ENCODE results near the gene CDH13.

The CDH13 gene

DNA sequence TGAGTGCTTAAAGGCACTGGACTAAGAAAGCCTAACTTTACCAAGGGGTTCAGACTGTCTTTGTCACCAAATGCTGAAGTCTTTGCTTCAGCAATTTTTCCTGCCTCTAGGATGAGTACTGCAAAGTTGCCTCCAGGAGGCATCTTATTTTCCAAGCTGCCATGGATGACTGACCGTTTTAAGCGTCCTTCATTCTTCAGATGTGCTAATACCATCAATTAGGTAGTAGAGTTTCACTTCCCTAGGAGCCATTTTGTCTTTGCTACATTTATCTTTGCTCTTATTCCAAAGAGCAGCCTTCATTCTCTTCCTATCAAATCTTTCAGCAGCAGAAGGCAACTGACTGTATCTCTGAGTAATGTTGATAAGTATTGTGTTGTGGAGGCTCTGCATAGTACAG is 440.1 kb downstream of the CDH13 start:
- TF ChIP-seq, protein P1, sequence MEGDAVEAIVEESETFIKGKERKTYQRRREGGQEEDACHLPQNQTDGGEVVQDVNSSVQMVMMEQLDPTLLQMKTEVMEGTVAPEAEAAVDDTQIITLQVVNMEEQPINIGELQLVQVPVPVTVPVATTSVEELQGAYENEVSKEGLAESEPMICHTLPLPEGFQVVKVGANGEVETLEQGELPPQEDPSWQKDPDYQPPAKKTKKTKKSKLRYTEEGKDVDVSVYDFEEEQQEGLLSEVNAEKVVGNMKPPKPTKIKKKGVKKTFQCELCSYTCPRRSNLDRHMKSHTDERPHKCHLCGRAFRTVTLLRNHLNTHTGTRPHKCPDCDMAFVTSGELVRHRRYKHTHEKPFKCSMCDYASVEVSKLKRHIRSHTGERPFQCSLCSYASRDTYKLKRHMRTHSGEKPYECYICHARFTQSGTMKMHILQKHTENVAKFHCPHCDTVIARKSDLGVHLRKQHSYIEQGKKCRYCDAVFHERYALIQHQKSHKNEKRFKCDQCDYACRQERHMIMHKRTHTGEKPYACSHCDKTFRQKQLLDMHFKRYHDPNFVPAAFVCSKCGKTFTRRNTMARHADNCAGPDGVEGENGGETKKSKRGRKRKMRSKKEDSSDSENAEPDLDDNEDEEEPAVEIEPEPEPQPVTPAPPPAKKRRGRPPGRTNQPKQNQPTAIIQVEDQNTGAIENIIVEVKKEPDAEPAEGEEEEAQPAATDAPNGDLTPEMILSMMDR (conservative IDR thresholded peaks at IDR 0.05; ENCODE audit: low read length): no peak
- no peak for DNase-seq (ENCODE audit: low read depth)
- no peak overlapping the region for H3K4me3 ChIP-seq (ENCODE audit: low read length)

DNA sequence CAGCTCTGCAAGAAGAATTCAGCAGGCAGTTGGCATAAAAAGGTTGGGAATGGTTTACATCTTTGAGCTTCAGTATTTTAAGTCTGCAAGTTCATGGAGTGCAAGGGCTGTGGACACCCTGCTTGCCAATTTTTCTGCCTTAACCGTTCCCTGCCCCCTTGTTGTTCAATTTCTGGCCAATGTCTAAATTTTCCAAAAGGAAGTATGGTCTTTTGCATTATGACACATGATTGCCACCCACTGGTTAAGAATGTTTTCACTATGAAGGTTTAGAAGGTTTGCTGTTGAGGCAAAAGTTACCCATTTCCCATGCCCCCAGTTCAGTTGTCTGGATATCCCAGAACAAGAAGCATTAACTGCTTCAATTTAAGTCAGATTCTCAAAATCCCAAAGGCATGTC is 441.9 kb downstream of the CDH13 start:
- DNase-seq (ENCODE audit: low read depth): peak; percentile 50
- H3K4me3 ChIP-seq (ENCODE audit: low read length): no peak overlapping the region
- TF ChIP-seq, protein P1 (conservative IDR thresholded peaks at IDR 0.05; ENCODE audit: low read length): peak; percentile 47

DNA sequence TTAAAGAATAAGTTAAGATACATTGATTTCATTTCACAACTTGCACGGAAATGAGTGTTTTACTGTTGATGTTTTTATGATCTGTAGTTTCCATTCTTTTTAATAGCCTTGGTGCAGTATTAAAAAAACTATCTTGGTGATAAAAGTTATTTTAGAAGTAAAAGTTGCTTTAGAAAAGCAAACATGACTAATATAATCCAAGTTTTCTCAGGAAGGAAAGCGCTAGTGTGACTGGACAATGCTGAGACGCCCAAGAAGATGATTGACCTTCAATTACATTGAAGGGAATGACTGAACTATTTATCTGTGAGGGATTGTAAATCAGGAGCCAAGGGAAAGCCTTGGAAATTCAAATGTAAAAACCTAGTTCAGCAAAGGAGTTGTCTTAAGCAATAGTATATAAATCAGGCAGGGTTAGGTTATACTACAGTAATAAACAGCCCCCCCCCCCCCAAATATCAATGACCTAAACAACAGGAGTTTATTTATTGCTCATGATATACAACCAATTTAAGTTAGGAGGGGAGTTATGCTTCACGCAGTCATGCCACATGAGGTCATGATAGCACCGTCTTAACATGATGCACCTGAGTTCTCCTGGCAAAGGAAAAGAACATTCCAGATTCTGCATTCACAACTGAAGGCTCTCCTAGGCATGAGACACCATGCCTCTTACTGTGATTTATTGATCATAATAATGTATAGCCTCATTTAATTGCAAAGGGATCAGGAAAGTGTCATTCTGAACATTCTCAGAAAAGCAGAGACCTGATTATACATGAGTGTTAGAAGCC is 443.8 kb downstream of the CDH13 start:
- H3K4me3 ChIP-seq (ENCODE audit: low read length): no peak overlapping the region
- TF ChIP-seq, protein P1 (conservative IDR thresholded peaks at IDR 0.05; ENCODE audit: low read length): no peak
- DNase-seq (ENCODE audit: low read depth): no peak

DNA sequence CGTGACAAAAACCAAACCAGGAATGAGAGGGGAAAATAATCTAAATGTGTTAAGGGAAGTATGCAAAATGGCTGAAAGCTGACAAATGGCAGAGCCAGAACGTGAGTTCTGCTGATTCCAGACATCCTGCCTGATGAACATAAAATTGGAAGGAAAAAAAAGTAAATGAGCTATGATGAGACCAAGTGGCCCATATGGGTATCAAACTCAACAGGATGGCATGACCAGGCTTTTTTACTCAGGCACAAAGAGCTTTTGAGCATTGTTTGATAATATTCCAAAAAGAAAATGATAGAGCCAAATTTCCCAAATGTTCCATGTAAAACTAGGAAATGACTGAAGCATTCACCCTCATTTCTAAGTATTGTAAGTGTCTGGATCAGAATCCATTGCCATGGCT is 449.2 kb downstream of the CDH13 start:
- TF ChIP-seq, protein P1 (conservative IDR thresholded peaks at IDR 0.05; ENCODE audit: low read length): no peak
- DNase-seq (ENCODE audit: low read depth): no peak
- no peak overlapping the region for H3K4me3 ChIP-seq (ENCODE audit: low read length)

DNA sequence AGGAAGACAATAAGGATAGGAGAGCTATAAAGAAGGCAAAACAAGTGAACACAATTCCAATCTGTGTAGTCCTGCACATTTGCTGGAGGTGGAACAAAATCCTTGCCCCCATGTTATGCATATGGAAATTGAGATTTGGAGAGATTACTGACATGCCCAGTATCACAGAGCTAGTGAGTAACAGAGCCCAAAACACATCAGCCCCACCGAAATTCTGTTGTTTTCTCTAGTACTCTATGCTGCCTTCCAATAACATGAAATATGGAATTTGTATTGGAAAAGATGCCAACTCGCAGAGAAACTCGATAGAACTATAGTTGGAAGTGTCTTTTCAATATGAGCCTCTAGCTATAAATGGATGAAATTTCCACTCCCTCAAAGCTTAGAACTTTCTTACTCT is 456.6 kb downstream of the CDH13 start:
- H3K4me3 ChIP-seq (ENCODE audit: low read length): no peak overlapping the region
- TF ChIP-seq, protein P1 (conservative IDR thresholded peaks at IDR 0.05; ENCODE audit: low read length): no peak
- DNase-seq (ENCODE audit: low read depth): no peak

DNA sequence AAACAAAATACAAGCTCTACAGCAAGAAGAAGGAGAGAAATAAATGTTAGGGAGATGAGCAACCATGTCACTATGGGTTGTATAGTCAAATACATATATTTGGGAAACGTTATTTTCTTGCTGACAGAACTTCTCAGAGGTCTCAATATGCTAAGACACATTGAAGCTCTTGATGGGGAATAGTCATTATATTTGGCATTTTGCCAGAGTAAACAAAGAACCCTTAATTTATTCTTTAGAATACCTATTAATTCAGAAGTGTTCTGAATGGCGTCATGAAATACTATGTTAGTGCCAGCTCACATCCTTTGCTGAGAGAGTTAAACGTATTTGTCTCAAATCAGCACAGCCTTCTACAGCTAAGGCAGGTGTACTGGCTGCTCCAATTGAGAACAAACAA is 458.9 kb downstream of the CDH13 start:
- TF ChIP-seq, protein P1 (conservative IDR thresholded peaks at IDR 0.05; ENCODE audit: low read length): no peak
- no peak overlapping the region for H3K4me3 ChIP-seq (ENCODE audit: low read length)
- no peak for DNase-seq (ENCODE audit: low read depth)

DNA sequence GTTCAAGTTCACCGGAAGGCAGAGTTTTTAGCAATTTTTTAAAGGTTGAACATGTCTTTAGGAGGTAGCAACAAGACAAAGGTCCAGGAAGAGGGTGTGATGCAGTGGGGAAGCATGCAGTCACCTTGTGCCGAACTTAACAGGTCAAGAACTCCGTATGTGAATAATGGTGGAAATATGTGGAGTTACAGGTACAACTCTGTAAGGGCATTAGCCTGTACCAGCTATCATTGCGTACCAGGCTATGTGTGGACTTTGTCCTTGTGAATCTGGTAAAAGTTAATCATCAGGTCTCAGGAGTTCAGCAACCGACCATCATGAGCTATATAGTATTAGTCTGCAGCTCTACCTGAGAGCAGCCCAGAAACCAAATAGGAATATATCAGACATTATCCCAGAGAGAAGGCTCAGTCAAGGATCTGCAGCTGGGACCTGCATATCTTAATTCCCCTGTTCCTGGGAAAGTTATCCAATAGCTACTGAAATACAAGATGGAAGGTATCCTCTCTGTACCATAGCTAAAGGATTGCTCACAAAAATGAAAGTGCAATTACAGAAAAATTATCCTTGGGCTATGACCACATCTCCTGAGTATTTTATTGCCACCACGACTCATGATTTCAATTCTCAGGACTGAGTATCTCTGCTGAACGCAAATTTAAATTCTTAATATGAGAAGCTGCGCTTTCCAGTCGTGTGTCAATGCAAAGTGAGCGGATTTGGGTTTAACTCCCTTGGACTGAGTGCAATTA is 469.3 kb downstream of the CDH13 start:
- TF ChIP-seq, protein P1 (conservative IDR thresholded peaks at IDR 0.05; ENCODE audit: low read length): no peak
- H3K4me3 ChIP-seq (ENCODE audit: low read length): no peak overlapping the region
- DNase-seq (ENCODE audit: low read depth): peak; percentile 58
